ENCODE measurements around the gene MCOLN2. TPM values are rescaled to one million over a fixed set of nuclear protein-coding genes. Genes with fewer than 3 reads are reported as not detected.

MCOLN2 gene
- polyA plus RNA-seq, 1 of the 3 experiments (the other 2 are of a cell fraction): not detected

DNA sequence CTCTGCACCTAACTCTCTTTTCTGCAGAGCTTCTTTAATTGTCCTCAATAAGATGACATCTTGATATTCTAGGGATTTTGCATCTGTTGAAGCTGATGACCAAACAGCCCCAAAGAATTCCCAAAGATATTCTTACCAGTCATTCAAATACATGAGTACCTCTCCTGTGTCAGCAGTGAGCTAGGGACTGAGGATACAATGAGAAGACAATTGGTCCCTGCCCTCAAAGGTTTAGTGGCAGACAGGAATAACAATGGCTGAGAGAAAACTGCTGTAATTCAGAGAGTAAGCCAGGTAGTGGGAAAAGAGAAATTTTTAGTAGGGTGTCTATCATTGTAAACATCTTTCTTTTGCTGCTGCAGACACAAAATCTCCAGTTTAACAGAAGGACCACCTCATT, 45.5 kb upstream of the MCOLN2 start:
- Histone ChIP-seq H3F3A (replicated peaks; ENCODE audit: insufficient read depth) (no peaks in the 10 kb centered on the region), H2AFZ (ENCODE audit: low read depth) (no peak overlapping the region), H3K4me3 (ENCODE audit: low read depth in 2 of 2, low read length in 1 of 2) (no peak overlapping the region), H3K4me1 (ENCODE audit: control insufficient read depth in 1 of 2, insufficient read depth in 2 of 2, low read depth in 1 of 2, low read length in 1 of 2) (no peaks in the 10 kb centered on the region), H3K79me2 (ENCODE audit: insufficient read depth) (no peaks in the 10 kb centered on the region), H3K36me3 (replicated peaks in 1 of 2; ENCODE audit: control insufficient read depth in 1 of 2, insufficient read depth in 2 of 2, low read length in 1 of 2) (no peaks in the 10 kb centered on the region), H3K9me2 (no peaks in the 10 kb centered on the region), H3K27ac (ENCODE audit: low read depth in 2 of 2, low read length in 1 of 2) (no peak overlapping the region), H3K9me3 (no peaks in the 10 kb centered on the region), H3K27me3 (ENCODE audit: insufficient read depth) (peaks cover 39% of the 10 kb centered on the region), H3K4me2 (no peak overlapping the region), H3K9ac (no peak overlapping the region), H4K20me1 (ENCODE audit: insufficient read depth) (no peaks in the 10 kb centered on the region)
- ChIA-PET CTCF (interaction anchor here (0.6 to 0.8 kb wide), 2 partner anchors 82 to 97 kb away, joined by 3 to 4 read pairs; no protein-coding TSS in a partner anchor), POLR2A (no interaction called here)
- no peak for TF ChIP-seq FOXJ3 (CRISPR knock-in tag; IDR thresholded peaks at IDR 0.05)
- TF ChIP-seq, protein P1, sequence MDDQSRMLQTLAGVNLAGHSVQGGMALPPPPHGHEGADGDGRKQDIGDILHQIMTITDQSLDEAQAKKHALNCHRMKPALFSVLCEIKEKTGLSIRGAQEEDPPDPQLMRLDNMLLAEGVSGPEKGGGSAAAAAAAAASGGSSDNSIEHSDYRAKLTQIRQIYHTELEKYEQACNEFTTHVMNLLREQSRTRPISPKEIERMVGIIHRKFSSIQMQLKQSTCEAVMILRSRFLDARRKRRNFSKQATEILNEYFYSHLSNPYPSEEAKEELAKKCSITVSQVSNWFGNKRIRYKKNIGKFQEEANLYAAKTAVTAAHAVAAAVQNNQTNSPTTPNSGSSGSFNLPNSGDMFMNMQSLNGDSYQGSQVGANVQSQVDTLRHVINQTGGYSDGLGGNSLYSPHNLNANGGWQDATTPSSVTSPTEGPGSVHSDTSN (IDR thresholded peaks at IDR 0.05): no peak
- TF ChIP-seq, protein P2, sequence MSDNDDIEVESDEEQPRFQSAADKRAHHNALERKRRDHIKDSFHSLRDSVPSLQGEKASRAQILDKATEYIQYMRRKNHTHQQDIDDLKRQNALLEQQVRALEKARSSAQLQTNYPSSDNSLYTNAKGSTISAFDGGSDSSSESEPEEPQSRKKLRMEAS (IDR thresholded peaks at IDR 0.05; ENCODE audit: low read depth): no peak
- no peak for TF ChIP-seq RCOR1 (IDR thresholded peaks at IDR 0.05; ENCODE audit: low read length)
- TF ChIP-seq, protein P3, sequence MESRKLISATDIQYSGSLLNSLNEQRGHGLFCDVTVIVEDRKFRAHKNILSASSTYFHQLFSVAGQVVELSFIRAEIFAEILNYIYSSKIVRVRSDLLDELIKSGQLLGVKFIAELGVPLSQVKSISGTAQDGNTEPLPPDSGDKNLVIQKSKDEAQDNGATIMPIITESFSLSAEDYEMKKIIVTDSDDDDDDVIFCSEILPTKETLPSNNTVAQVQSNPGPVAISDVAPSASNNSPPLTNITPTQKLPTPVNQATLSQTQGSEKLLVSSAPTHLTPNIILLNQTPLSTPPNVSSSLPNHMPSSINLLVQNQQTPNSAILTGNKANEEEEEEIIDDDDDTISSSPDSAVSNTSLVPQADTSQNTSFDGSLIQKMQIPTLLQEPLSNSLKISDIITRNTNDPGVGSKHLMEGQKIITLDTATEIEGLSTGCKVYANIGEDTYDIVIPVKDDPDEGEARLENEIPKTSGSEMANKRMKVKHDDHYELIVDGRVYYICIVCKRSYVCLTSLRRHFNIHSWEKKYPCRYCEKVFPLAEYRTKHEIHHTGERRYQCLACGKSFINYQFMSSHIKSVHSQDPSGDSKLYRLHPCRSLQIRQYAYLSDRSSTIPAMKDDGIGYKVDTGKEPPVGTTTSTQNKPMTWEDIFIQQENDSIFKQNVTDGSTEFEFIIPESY (IDR thresholded peaks at IDR 0.05; ENCODE audit: borderline replicate concordance, low read depth): no peak
- no peak for DNase-seq

DNA sequence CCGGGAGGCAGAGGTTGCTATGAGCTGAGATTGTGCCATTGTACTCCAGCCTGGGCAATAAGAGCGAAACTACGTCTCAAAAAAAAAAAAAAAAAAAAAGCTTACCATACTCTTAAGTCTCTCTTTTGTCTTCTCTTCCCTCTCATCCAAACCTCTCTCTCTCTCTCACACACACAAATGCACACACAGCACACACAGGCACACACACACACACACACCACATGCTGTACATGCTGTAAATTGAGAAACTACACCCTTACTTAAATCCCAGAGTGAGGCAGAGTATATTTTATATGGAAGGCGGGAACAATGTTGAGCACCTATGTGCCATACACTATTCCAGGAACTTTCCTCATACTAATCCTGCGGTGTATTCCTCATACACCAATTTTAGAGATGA, 44.9 kb upstream of the MCOLN2 start:
- 26% methylated on average over 5 of the region's 5 CpGs for WGBS (ENCODE audit: low lambda C conversion rate)
- Histone ChIP-seq H3K27me3 (ENCODE audit: insufficient read depth) (peaks cover 33% of the 10 kb centered on the region; the same call in 1 of the 2 replicates), H2AFZ (ENCODE audit: low read depth) (no peak overlapping the region), H3K9ac (no peak overlapping the region), H4K20me1 (ENCODE audit: insufficient read depth) (no peaks in the 10 kb centered on the region), H3F3A (replicated peaks; ENCODE audit: insufficient read depth) (no peaks in the 10 kb centered on the region), H3K79me2 (ENCODE audit: insufficient read depth) (no peaks in the 10 kb centered on the region), H3K4me1 (ENCODE audit: control insufficient read depth in 1 of 2, insufficient read depth in 2 of 2, low read depth in 1 of 2, low read length in 1 of 2) (no peaks in the 10 kb centered on the region), H3K4me2 (no peak overlapping the region), H3K27ac (ENCODE audit: low read depth in 2 of 2, low read length in 1 of 2) (no peak overlapping the region), H3K36me3 (replicated peaks in 1 of 2; ENCODE audit: control insufficient read depth in 1 of 2, insufficient read depth in 2 of 2, low read length in 1 of 2) (no peaks in the 10 kb centered on the region), H3K9me3 (no peaks in the 10 kb centered on the region), H3K4me3 (ENCODE audit: low read depth in 2 of 2, low read length in 1 of 2) (no peak overlapping the region), H3K9me2 (no peaks in the 10 kb centered on the region)
- TF ChIP-seq, protein P4, sequence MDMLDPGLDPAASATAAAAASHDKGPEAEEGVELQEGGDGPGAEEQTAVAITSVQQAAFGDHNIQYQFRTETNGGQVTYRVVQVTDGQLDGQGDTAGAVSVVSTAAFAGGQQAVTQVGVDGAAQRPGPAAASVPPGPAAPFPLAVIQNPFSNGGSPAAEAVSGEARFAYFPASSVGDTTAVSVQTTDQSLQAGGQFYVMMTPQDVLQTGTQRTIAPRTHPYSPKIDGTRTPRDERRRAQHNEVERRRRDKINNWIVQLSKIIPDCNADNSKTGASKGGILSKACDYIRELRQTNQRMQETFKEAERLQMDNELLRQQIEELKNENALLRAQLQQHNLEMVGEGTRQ (IDR thresholded peaks at IDR 0.05; ENCODE audit: borderline replicate concordance, low read depth, low read length): no peak
- TF ChIP-seq TEAD4 (IDR thresholded peaks at IDR 0.05; ENCODE audit: borderline replicate concordance, insufficient read depth) (no peak), SIN3A (IDR thresholded peaks at IDR 0.05; ENCODE audit: borderline replicate concordance, low read depth, low read length) (no peak), SMC3 (IDR thresholded peaks at IDR 0.05; ENCODE audit: low read depth, low read length) (no peak), ELF1 (IDR thresholded peaks at IDR 0.05) (no peak), RXRA (IDR thresholded peaks at IDR 0.05; ENCODE audit: borderline replicate concordance, low read depth) (no peak), CHD2 (IDR thresholded peaks at IDR 0.05; ENCODE audit: low read length, partially characterized antibody) (no peak), RAD21 (IDR thresholded peaks at IDR 0.05; ENCODE audit: low read length) (no peak), MEF2A (IDR thresholded peaks at IDR 0.05; ENCODE audit: borderline replicate concordance, low read depth) (no peak), FOXM1 (IDR thresholded peaks at IDR 0.05; ENCODE audit: low read depth) (no peak), FOSL2 (IDR thresholded peaks at IDR 0.05; ENCODE audit: borderline replicate concordance, low read depth) (no peak), POLR2AphosphoS5 (IDR thresholded peaks at IDR 0.05; ENCODE audit: low read depth, low read length) (no peak), MXI1 (IDR thresholded peaks at IDR 0.05; ENCODE audit: low read depth, low read length) (no peak)
- DNase-seq: no peak
- ChIA-PET POLR2A (no interaction called here), CTCF (no interaction called here)
